Peyer's patch (tissue), 4 donors: ENCODE data around the gene STAT4.

Experiments used
- POLR2A ChIP-seq, 2 donors: fragments of 450-650 bp; IDR thresholded peaks; one replicate each; pipeline ENCODE4 v1.5.1; 2017; ENCODE audit warnings: antibody characterized with exemption in 2 of 2, mild to moderate bottlenecking in 2 of 2, moderate library complexity in 2 of 2
- TF ChIP-seq, protein P1 (sequence below), 6 experiments: fragments of 450-650 bp in 4 of 6; fragments of 200-600 bp in 2 of 6; sonication (generic) in 1 of 6; IDR thresholded peaks; one replicate each; pipeline ENCODE4 v1.5.1; 2017 to 2019; ENCODE audit warnings: antibody characterized with exemption in 6 of 6, mild to moderate bottlenecking in 3 of 6, moderate library complexity in 1 of 6

GRCh38 chr2:191127235-191127634, 23.6 kb downstream of the STAT4 start:
- no peak for TF ChIP-seq POLR2A (IDR thresholded peaks at IDR 0.05)
- TF ChIP-seq, protein P1, sequence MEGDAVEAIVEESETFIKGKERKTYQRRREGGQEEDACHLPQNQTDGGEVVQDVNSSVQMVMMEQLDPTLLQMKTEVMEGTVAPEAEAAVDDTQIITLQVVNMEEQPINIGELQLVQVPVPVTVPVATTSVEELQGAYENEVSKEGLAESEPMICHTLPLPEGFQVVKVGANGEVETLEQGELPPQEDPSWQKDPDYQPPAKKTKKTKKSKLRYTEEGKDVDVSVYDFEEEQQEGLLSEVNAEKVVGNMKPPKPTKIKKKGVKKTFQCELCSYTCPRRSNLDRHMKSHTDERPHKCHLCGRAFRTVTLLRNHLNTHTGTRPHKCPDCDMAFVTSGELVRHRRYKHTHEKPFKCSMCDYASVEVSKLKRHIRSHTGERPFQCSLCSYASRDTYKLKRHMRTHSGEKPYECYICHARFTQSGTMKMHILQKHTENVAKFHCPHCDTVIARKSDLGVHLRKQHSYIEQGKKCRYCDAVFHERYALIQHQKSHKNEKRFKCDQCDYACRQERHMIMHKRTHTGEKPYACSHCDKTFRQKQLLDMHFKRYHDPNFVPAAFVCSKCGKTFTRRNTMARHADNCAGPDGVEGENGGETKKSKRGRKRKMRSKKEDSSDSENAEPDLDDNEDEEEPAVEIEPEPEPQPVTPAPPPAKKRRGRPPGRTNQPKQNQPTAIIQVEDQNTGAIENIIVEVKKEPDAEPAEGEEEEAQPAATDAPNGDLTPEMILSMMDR (IDR thresholded peaks at IDR 0.05), result no peak
